Osteoblast (primary cell): ENCODE results near the gene REEP3. TPM values are rescaled to one million over a fixed set of nuclear protein-coding genes. Genes with fewer than 3 reads are reported as not detected.

Source experiments
- DNase-seq: peaks from one replicate; pipeline ENCODE4 v3.0.0; 2011; ENCODE audit warnings: low spot score, mixed read lengths; ENCODE audit not compliant: insufficient read length; ENCODE audit errors: missing footprints
- H2AFZ ChIP-seq: 2 replicates; pipeline ENCODE4 v1.6.0; 2011; ENCODE audit warnings: mild to moderate bottlenecking, low read length
- H3K27ac ChIP-seq: 2 replicates; pipeline ENCODE4 v1.5.1; 2011; ENCODE audit warnings: mild to moderate bottlenecking, low read depth, low read length, moderate library complexity
- H3K27me3 ChIP-seq: 2 replicates; pipeline ENCODE4 v1.6.0; 2012; ENCODE audit warnings: mild to moderate bottlenecking, control low read depth, inconsistent platforms, low read length, moderate library complexity; ENCODE audit not compliant: insufficient read depth
- H3K36me3 ChIP-seq: 2 replicates; pipeline ENCODE4 v1.5.1; 2011; ENCODE audit warnings: mild to moderate bottlenecking, low read length, control low read depth, moderate library complexity; ENCODE audit not compliant: insufficient read depth
- H3K4me1 ChIP-seq: 2 replicates; pipeline ENCODE4 v1.5.1; 2011; ENCODE audit warnings: mild to moderate bottlenecking, low read length, control low read depth, moderate library complexity; ENCODE audit not compliant: insufficient read depth
- H3K4me2 ChIP-seq: 2 replicates; pipeline ENCODE4 v1.6.0; 2011; ENCODE audit warnings: mild to moderate bottlenecking, low read length; ENCODE audit not compliant: insufficient read depth
- H3K4me3 ChIP-seq: fragments of 200-600 bp; sonication (generic); 3 replicates; pipeline ENCODE4 v1.5.1; 2012; ENCODE audit warnings: mild to moderate bottlenecking, low read length, inconsistent platforms; ENCODE audit not compliant: insufficient read depth
- H3K79me2 ChIP-seq: 2 replicates; pipeline ENCODE4 v1.6.0; 2012; ENCODE audit warnings: mild to moderate bottlenecking, low read length, control low read depth, inconsistent platforms; ENCODE audit not compliant: insufficient read depth
- H3K9me3 ChIP-seq: 2 replicates; pipeline ENCODE4 v1.5.1; 2011; ENCODE audit warnings: low read depth, low read length, control low read depth
- H4K20me1 ChIP-seq: 2 replicates; pipeline ENCODE4 v1.6.0; 2012; ENCODE audit warnings: mild to moderate bottlenecking, low read length, control low read depth; ENCODE audit not compliant: insufficient read depth
- CTCF ChIP-seq: IDR thresholded peaks from 2 replicates; pipeline ENCODE4 v1.5.1; 2011; ENCODE audit warnings: mild to moderate bottlenecking, low read depth, low read length, moderate library complexity; ENCODE audit errors: extremely low read depth
- total RNA-seq: library from RNA; depleted of rRNA; stranded (reverse); fragments of >200 nt; gene quantifications from 2 replicates; pipeline ENCODE4 v1.2.3, GENCODE V29; 2012

Gene REEP3
- total RNA-seq, 1 donor: 71.3 TPM

- Histone ChIP-seq H3K9me3 (no peaks in the 10 kb centered on the region), H3K36me3 (no peaks in the 10 kb centered on the region), H4K20me1 (no peaks in the 10 kb centered on the region), H3K27ac (no peak overlapping the region), H3K4me3 (no peak overlapping the region), H2AFZ (no peak overlapping the region), H3K4me2 (no peak overlapping the region), H3K4me1 (peaks cover 20% of the 10 kb centered on the region), H3K27me3 (no peaks in the 10 kb centered on the region), H3K79me2 (no peaks in the 10 kb centered on the region)
- no peak for DNase-seq
- no peak for TF ChIP-seq CTCF
Observed at GRCh38 chr10:63665670-63666134, 144.5 kb downstream of the REEP3 start.

GRCh38 chr10:63666836-63667383, 145.7 kb downstream of the REEP3 start:
- Histone ChIP-seq H3K4me1 (peaks cover 28% of the 10 kb centered on the region), H2AFZ (no peak overlapping the region), H4K20me1 (no peaks in the 10 kb centered on the region), H3K36me3 (no peaks in the 10 kb centered on the region), H3K79me2 (no peaks in the 10 kb centered on the region), H3K9me3 (no peaks in the 10 kb centered on the region), H3K27me3 (no peaks in the 10 kb centered on the region), H3K4me3 (no peak overlapping the region), H3K27ac (no peak overlapping the region), H3K4me2 (peak overlapping the region; percentile 60)
- no peak for TF ChIP-seq CTCF
- DNase-seq: peak; percentile 89

- Histone ChIP-seq H3K36me3 (no peaks in the 10 kb centered on the region), H4K20me1 (no peaks in the 10 kb centered on the region), H3K27ac (peak overlapping the region; percentile 5), H3K79me2 (no peaks in the 10 kb centered on the region), H3K27me3 (no peaks in the 10 kb centered on the region), H3K4me3 (no peak overlapping the region), H2AFZ (no peak overlapping the region), H3K4me1 (peaks cover 28% of the 10 kb centered on the region), H3K9me3 (no peaks in the 10 kb centered on the region), H3K4me2 (peak overlapping the region; percentile 60)
- DNase-seq: no peak
- TF ChIP-seq CTCF: no peak
Observed at GRCh38 chr10:63667596-63668480, 146.6 kb downstream of the REEP3 start.

GRCh38 chr10:63670291-63670898, 149.2 kb downstream of the REEP3 start:
- Histone ChIP-seq H3K27ac (no peak overlapping the region), H2AFZ (no peak overlapping the region), H3K79me2 (no peaks in the 10 kb centered on the region), H3K9me3 (no peaks in the 10 kb centered on the region), H4K20me1 (no peaks in the 10 kb centered on the region), H3K36me3 (no peaks in the 10 kb centered on the region), H3K4me3 (no peak overlapping the region), H3K4me1 (peaks cover 34% of the 10 kb centered on the region), H3K4me2 (no peak overlapping the region), H3K27me3 (no peaks in the 10 kb centered on the region)
- no peak for DNase-seq
- TF ChIP-seq CTCF: no peak
